SKM-1 treated with dmso at 0.1 percent for 144 hours (cell line): Measurements from ENCODE around the gene SLC4A1AP.

Source experiments
- DNase-seq: peaks from one replicate; lab custom pipeline; 2025; ENCODE audit not compliant: unreplicated experiment; lab: John Stamatoyannopoulos, UW

Gene SLC4A1AP

GRCh38 chr2:27702302-27702701, 38.6 kb downstream of the SLC4A1AP start:
- no peak for DNase-seq

- peak; percentile 85 for DNase-seq
Observed at GRCh38 chr2:27703638-27704341, 40.1 kb downstream of the SLC4A1AP start.

GRCh38 chr2:27704342-27704876, 40.7 kb downstream of the SLC4A1AP start:
- no peak for DNase-seq

GRCh38 chr2:27705851-27706622, 42.3 kb downstream of the SLC4A1AP start:
- DNase-seq: peak; percentile 66

GRCh38 chr2:27707462-27708256, 44.0 kb downstream of the SLC4A1AP start:
- no peak for DNase-seq

GRCh38 chr2:27708257-27708654, 44.6 kb downstream of the SLC4A1AP start:
- DNase-seq: no peak

- DNase-seq: no peak
Observed at GRCh38 chr2:27708666-27709065, 45.0 kb downstream of the SLC4A1AP start.

- no peak for DNase-seq
Observed at GRCh38 chr2:27709326-27709725, 45.6 kb downstream of the SLC4A1AP start.

- no peak for DNase-seq
Observed at GRCh38 chr2:27709960-27710575, 46.4 kb downstream of the SLC4A1AP start.

GRCh38 chr2:27710640-27711430, 47.1 kb downstream of the SLC4A1AP start:
- DNase-seq: no peak

GRCh38 chr2:27711804-27712203, 48.1 kb downstream of the SLC4A1AP start:
- no peak for DNase-seq

GRCh38 chr2:27712522-27712921, 48.8 kb downstream of the SLC4A1AP start:
- DNase-seq: no peak

- no peak for DNase-seq
Observed at GRCh38 chr2:27713201-27713600, 49.5 kb downstream of the SLC4A1AP start.

- DNase-seq: no peak
Observed at GRCh38 chr2:27714053-27714452, 50.4 kb downstream of the SLC4A1AP start.

GRCh38 chr2:27714851-27715291, 51.2 kb downstream of the SLC4A1AP start:
- no peak for DNase-seq

GRCh38 chr2:27715318-27716210, 51.9 kb downstream of the SLC4A1AP start:
- DNase-seq: no peak

- no peak for DNase-seq
Observed at GRCh38 chr2:27716301-27717069, 52.8 kb downstream of the SLC4A1AP start.

GRCh38 chr2:27717070-27717795, 53.5 kb downstream of the SLC4A1AP start:
- DNase-seq: no peak
